ENCODE measurements around the gene RABGAP1. TPM values are rescaled to one million over a fixed set of nuclear protein-coding genes. Genes with fewer than 3 reads are reported as not detected.
A peak's percentile ranks its signal among the peaks of the same experiment; 100 is the strongest.

The RABGAP1 gene
- total RNA-seq, 1 experiment from 2014 or later = 95.8 TPM

GRCh38 chr9:122930541-122931225 lies 10.1 kb upstream of the RABGAP1 start:
- CTCF ChIA-PET = interaction anchor here (0.6 kb wide), 1 partner anchor 386 kb away, joined by 3 read pairs; no protein-coding TSS in a partner anchor
- BruUV-seq (replicated peaks) = TSS peak; percentile 67
- H4K20me1 ChIP-seq (ENCODE audit: insufficient read depth) = 0 out of 2 replicates have a peak, but pooled peaks cover 5% of the 10 kb centered on the region

GRCh38 chr9:122931226-122932121 lies 9.3 kb upstream of the RABGAP1 start, which contains the start of gene ZBTB26:
ZBTB26 (minus strand) TSS chr9:122931512; CDS start chr9:122919934, 11,578 bp downstream.
- peak within 1 kb of the TSS; percentile 85 for H3K4me2 ChIP-seq
- no peaks in the 10 kb centered on the region for H3K27me3 ChIP-seq (ENCODE audit: insufficient read depth, low read depth)
- H3K4me3 ChIP-seq = peak within 1 kb of the TSS; percentile 76
- intact Hi-C loops (cut with micrococcal nuclease; ENCODE audit: unreplicated experiment) = loop anchor here (1.0 to 5.0 kb wide), 4 partner anchors 10 to 61 kb away; partner anchors contain the start of genes RABGAP1, RC3H2 and ZBTB6
- H2AFZ ChIP-seq = peak within 1 kb of the TSS; percentile 78
- POLR2A ChIA-PET (ENCODE audit: unreplicated experiment) = interaction anchor here (0.5 to 1.2 kb wide), 7 partner anchors 9 to 1654 kb away, joined by 3 to 22 read pairs (median 5); partner anchors contain the start of genes RABGAP1, RC3H2 and ZBTB6
- no TSS peak for BruUV-seq (replicated peaks)
- H4K20me1 ChIP-seq (ENCODE audit: insufficient read depth) = 0 out of 2 replicates have a peak, but pooled peaks cover 5% of the 10 kb centered on the region
- H3F3A ChIP-seq (ENCODE audit: insufficient read depth, low read depth) = peaks cover 17% of the 10 kb centered on the region; the same call in 1 of the 2 replicates
- H3K79me2 ChIP-seq (ENCODE audit: low read depth) = peaks cover 83% of the 10 kb centered on the region
- CTCF ChIA-PET = interaction anchor here (0.6 to 1.3 kb wide), 3 partner anchors 10 to 83 kb away, joined by 3 to 4 read pairs (median 4); partner anchors contain the start of gene RABGAP1
- H3K36me3 ChIP-seq (ENCODE audit: low read depth) = no peaks in the 10 kb centered on the region
- peak; percentile 90 to 96 for DNase-seq
- H3K9me3 ChIP-seq (ENCODE audit: insufficient read depth, low read depth) = no peaks in the 10 kb centered on the region
- peaks cover 18% of the 10 kb centered on the region for H3K4me1 ChIP-seq (replicated peaks; ENCODE audit: insufficient read depth)
- H3K9me2 ChIP-seq (ENCODE audit: insufficient read depth) = no peaks in the 10 kb centered on the region
- no peak for TF ChIP-seq CTCF (conservative IDR thresholded peaks at IDR 0.05)
- TF ChIP-seq EZH2 (IDR thresholded peaks at IDR 0.05; ENCODE audit: low read depth) = no peak
- peak within 1 kb of the TSS; percentile 42 for H3K27ac ChIP-seq

More at GRCh38 chr9:122930541-122931225, 10.1 kb upstream of the RABGAP1 start:
- Histone ChIP-seq H3K27ac (peak overlapping the region; percentile 42), H2AFZ (peak overlapping the region; percentile 73), H3K9me2 (ENCODE audit: insufficient read depth) (no peaks in the 10 kb centered on the region), H3K4me1 (replicated peaks; ENCODE audit: insufficient read depth) (peaks cover 18% of the 10 kb centered on the region), H3K9me3 (ENCODE audit: insufficient read depth, low read depth) (no peaks in the 10 kb centered on the region), H3F3A (ENCODE audit: insufficient read depth, low read depth) (peaks cover 17% of the 10 kb centered on the region; the same call in 1 of the 2 replicates), H3K4me2 (peak overlapping the region; percentile 85), H3K27me3 (ENCODE audit: insufficient read depth, low read depth) (no peaks in the 10 kb centered on the region), H3K79me2 (ENCODE audit: low read depth) (peaks cover 83% of the 10 kb centered on the region), H3K36me3 (ENCODE audit: low read depth) (no peaks in the 10 kb centered on the region), H3K4me3 (peak overlapping the region; percentile 76)
- no peak for DNase-seq
- no peak for TF ChIP-seq CTCF (conservative IDR thresholded peaks at IDR 0.05)
- TF ChIP-seq EZH2 (IDR thresholded peaks at IDR 0.05; ENCODE audit: low read depth) = no peak
- intact Hi-C loops (cut with micrococcal nuclease; ENCODE audit: unreplicated experiment) = loop anchor here (1.0 to 5.0 kb wide), 4 partner anchors 11 to 62 kb away; partner anchors contain the start of genes RABGAP1, RC3H2 and ZBTB6
- POLR2A ChIA-PET (ENCODE audit: unreplicated experiment) = interaction anchor here (0.6 to 1.2 kb wide), 4 partner anchors 10 to 103 kb away, joined by 4 to 22 read pairs (median 10); partner anchors contain the start of genes RABGAP1 and RC3H2

- no peak overlapping the region for H3K27ac ChIP-seq
- no peaks in the 10 kb centered on the region for H3K9me2 ChIP-seq (ENCODE audit: insufficient read depth)
- CTCF ChIA-PET = no interaction called here
- H3K79me2 ChIP-seq (ENCODE audit: low read depth) = peaks cover 41% of the 10 kb centered on the region
- H3F3A ChIP-seq (ENCODE audit: insufficient read depth, low read depth) = peaks cover 23% of the 10 kb centered on the region; the same call in 1 of the 2 replicates
- no peak for TF ChIP-seq CTCF (conservative IDR thresholded peaks at IDR 0.05)
- no peak for TF ChIP-seq EZH2 (IDR thresholded peaks at IDR 0.05; ENCODE audit: low read depth)
- intact Hi-C loops (cut with micrococcal nuclease; ENCODE audit: unreplicated experiment) = no loop called here
- H3K36me3 ChIP-seq (ENCODE audit: low read depth) = no peaks in the 10 kb centered on the region
- H3K4me1 ChIP-seq (replicated peaks; ENCODE audit: insufficient read depth) = peaks cover 17% of the 10 kb centered on the region
- no peak overlapping the region for H3K4me3 ChIP-seq
- H3K9me3 ChIP-seq (ENCODE audit: insufficient read depth, low read depth) = no peaks in the 10 kb centered on the region
- POLR2A ChIA-PET (ENCODE audit: unreplicated experiment) = no interaction called here
- H4K20me1 ChIP-seq (ENCODE audit: insufficient read depth) = peaks cover 8% of the 10 kb centered on the region
- no peaks in the 10 kb centered on the region for H3K27me3 ChIP-seq (ENCODE audit: insufficient read depth, low read depth)
- no peak for DNase-seq
- no TSS peak for BruUV-seq (replicated peaks)
- H3K4me2 ChIP-seq = no peak overlapping the region
- H2AFZ ChIP-seq = no peak overlapping the region
Measured at GRCh38 chr9:122936464-122936863, 4.4 kb upstream of the RABGAP1 start.
